Liver (tissue), 9 donors: Measurements from ENCODE around the gene MED4. TPM values are rescaled to one million over a fixed set of nuclear protein-coding genes. Genes with fewer than 3 reads are reported as not detected.

Experiments
- DNase-seq: peaks from one replicate; pipeline ENCODE4 v3.0.0-alpha.2; 2017; ENCODE audit warnings: low spot score
- H3K27ac ChIP-seq, 2 donors: one replicate each; pipeline ENCODE4 v1.7.0; 2013; ENCODE audit warnings: inconsistent platforms in 2 of 2, low read length in 2 of 2, control low read depth in 1 of 2, low read depth in 1 of 2, mild to moderate bottlenecking in 1 of 2
- H3K27me3 ChIP-seq, 4 donors: one replicate each; pipeline versions ENCODE4 v1.6.1 to v1.7.0; 2013; ENCODE audit warnings: low read length in 3 of 4, inconsistent platforms in 1 of 4, mild to moderate bottlenecking in 1 of 4, moderate library complexity in 1 of 4; ENCODE audit not compliant: control insufficient read depth in 4 of 4, insufficient read depth in 4 of 4
- H3K36me3 ChIP-seq, 4 donors: one replicate each; pipeline versions ENCODE4 v1.6.1 to v1.7.0; 2013; ENCODE audit warnings: low read length in 3 of 4, mild to moderate bottlenecking in 3 of 4, low read depth in 1 of 4, moderate library complexity in 1 of 4; ENCODE audit not compliant: control insufficient read depth in 4 of 4, insufficient read depth in 3 of 4
- H3K4me1 ChIP-seq, 4 donors: one replicate each; pipeline versions ENCODE4 v1.6.1 to v1.7.0; 2013; ENCODE audit warnings: low read length in 3 of 4, mild to moderate bottlenecking in 3 of 4, moderate library complexity in 1 of 4; ENCODE audit not compliant: control insufficient read depth in 4 of 4, insufficient read depth in 4 of 4
- H3K4me3 ChIP-seq, 3 donors: one replicate each; pipeline versions ENCODE4 v1.6.1 to v1.7.0; 2013; ENCODE audit warnings: low read length in 3 of 3, control low read depth in 1 of 3, low read depth in 1 of 3, mild to moderate bottlenecking in 1 of 3
- H3K9ac ChIP-seq, 2 donors: one replicate each; pipeline ENCODE4 v1.7.0; 2013; ENCODE audit warnings: low read length in 2 of 2, mild to moderate bottlenecking in 2 of 2, moderate library complexity in 2 of 2, control low read depth in 1 of 2, low read depth in 1 of 2
- H3K9me3 ChIP-seq, 4 donors: one replicate each; pipeline versions ENCODE4 v1.6.1 to v1.7.0; 2013; ENCODE audit warnings: low read length in 3 of 4; ENCODE audit not compliant: control insufficient read depth in 4 of 4
- ATF3 ChIP-seq: IDR thresholded peaks from 2 replicates; pipeline ENCODE4 v1.6.1; 2016; ENCODE audit warnings: antibody characterized with exemption
- EGR1 ChIP-seq, 2 donors: IDR thresholded peaks; 2 replicates each; pipeline ENCODE4 v1.6.1; 2016 to 2018; ENCODE audit warnings: antibody characterized with exemption in 2 of 2, low read depth in 2 of 2
- FOXA1 ChIP-seq: IDR thresholded peaks from 2 replicates; pipeline ENCODE4 v1.6.1; 2016; ENCODE audit warnings: antibody characterized with exemption
- FOXA2 ChIP-seq: IDR thresholded peaks from 2 replicates; pipeline ENCODE4 v1.6.1; 2016; ENCODE audit warnings: antibody characterized with exemption
- GABPA ChIP-seq, 2 donors: IDR thresholded peaks in 1 of 2; conservative IDR thresholded peaks in 1 of 2; 2 replicates each; pipeline ENCODE4 v1.6.1; 2016; ENCODE audit warnings: antibody characterized with exemption in 2 of 2, mild to moderate bottlenecking in 1 of 2, moderate library complexity in 1 of 2
- HNF4G ChIP-seq: IDR thresholded peaks from 2 replicates; pipeline ENCODE4 v1.6.1; 2016; ENCODE audit warnings: antibody characterized with exemption
- JUND ChIP-seq, 2 donors: IDR thresholded peaks; 2 replicates each; pipeline ENCODE4 v1.6.1; 2016; ENCODE audit warnings: antibody characterized with exemption in 2 of 2
- NR2F2 ChIP-seq: IDR thresholded peaks from 2 replicates; pipeline ENCODE4 v1.6.1; 2016; ENCODE audit warnings: antibody characterized with exemption
- RAD21 ChIP-seq, 2 donors: IDR thresholded peaks; 2 replicates each; pipeline ENCODE4 v1.6.1; 2016; ENCODE audit warnings: antibody characterized with exemption in 2 of 2, mild to moderate bottlenecking in 2 of 2
- REST ChIP-seq: IDR thresholded peaks from 2 replicates; pipeline ENCODE4 v1.6.1; 2016; ENCODE audit warnings: antibody characterized with exemption, mild to moderate bottlenecking
- RXRA ChIP-seq, 2 donors: IDR thresholded peaks; 2 replicates each; pipeline ENCODE4 v1.6.1; 2017 to 2018; ENCODE audit warnings: antibody characterized with exemption in 2 of 2, mild to moderate bottlenecking in 1 of 2
- SP1 ChIP-seq: IDR thresholded peaks from 2 replicates; pipeline ENCODE4 v1.6.1; 2018; ENCODE audit warnings: antibody characterized with exemption, mild to moderate bottlenecking
- TAF1 ChIP-seq: conservative IDR thresholded peaks from 2 replicates; pipeline ENCODE4 v1.6.1; 2016; ENCODE audit warnings: antibody characterized with exemption, mild to moderate bottlenecking
- YY1 ChIP-seq: IDR thresholded peaks from 2 replicates; pipeline ENCODE4 v1.6.1; 2016; ENCODE audit warnings: antibody characterized with exemption, mild to moderate bottlenecking
- ZBTB33 ChIP-seq: IDR thresholded peaks from 2 replicates; pipeline ENCODE4 v1.6.1; 2016; ENCODE audit warnings: antibody characterized with exemption
- WGBS: extraction: QIAGEN DNeasy Blood & Tissue Kit; methylation state at CpG from one replicate; pipeline ENCODE4 v1.1.7; 2013; 5-methylcytosine and 5-hydroxymethylcytosine counted together
- polyA plus RNA-seq, 2 donors: library from polyadenylated mRNA; stranded (reverse) in 1 of 2; unstranded in 1 of 2; fragments of 200-250 nt in 1 of 2; fragments of >200 nt in 1 of 2; fragmentation: Nextera tagmentation in 1 of 2; extraction: Ambion mirVana in 1 of 2; gene quantifications; one replicate each; pipeline versions ENCODE4 v1.2.1 to v1.2.3, GENCODE V29; 2013 to 2015
- total RNA-seq, 2 donors: library from RNA; depleted of rRNA; stranded (reverse); fragments of >200 nt; gene quantifications; one replicate each; pipeline ENCODE4 v1.2.3, GENCODE V29; 2014
- TF ChIP-seq, protein P1 (sequence below): IDR thresholded peaks from 2 replicates; pipeline ENCODE4 v1.6.1; 2016; ENCODE audit warnings: antibody characterized with exemption
- TF ChIP-seq, protein P2 (sequence below): fragments of 150-350 bp; IDR thresholded peaks from 2 replicates; pipeline ENCODE4 v1.5.1; 2017; ENCODE audit warnings: improper control_type of control experiment, low read depth, low read length; ENCODE audit not compliant: missing input control
- donor health status: healthy.
- donor health status: healthy.
- donor health status: healthy.
- donor health status: healthy.
- donor health status: healthy.

Gene MED4
- total and polyA plus RNA-seq, 4 donors: 18.2 to 32.4 (median 22.6) TPM

GRCh38 chr13:48142436-48142835 lies 47.5 kb upstream of the MED4 start:
- TF ChIP-seq HNF4G (no peak), YY1 (no peak), RXRA (IDR thresholded peaks at IDR 0.05) (peak in 1 of 2 donors; percentile 16), EGR1 (IDR thresholded peaks at IDR 0.05; ENCODE audit: low read depth in 2 of 2) (no peak), REST (no peak), RAD21 (IDR thresholded peaks at IDR 0.05) (no peak), TAF1 (no peak), ZBTB33 (no peak), ATF3 (no peak), NR2F2 (peak; percentile 84), FOXA1 (no peak), FOXA2 (no peak)
- TF ChIP-seq, protein P1, sequence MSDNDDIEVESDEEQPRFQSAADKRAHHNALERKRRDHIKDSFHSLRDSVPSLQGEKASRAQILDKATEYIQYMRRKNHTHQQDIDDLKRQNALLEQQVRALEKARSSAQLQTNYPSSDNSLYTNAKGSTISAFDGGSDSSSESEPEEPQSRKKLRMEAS: no peak
- Histone ChIP-seq H3K27me3 (no peaks in the 10 kb centered on the region), H3K36me3 (no peaks in the 10 kb centered on the region), H3K4me1 (no peaks in the 10 kb centered on the region), H3K9me3 (no peaks in the 10 kb centered on the region), H3K4me3 (no peak overlapping the region), H3K27ac (no peak overlapping the region), H3K9ac (no peak overlapping the region)
- DNase-seq: no peak
- WGBS: 87% methylated on average over 3 of the region's 3 CpGs

GRCh38 chr13:48138270-48138669 lies 43.4 kb upstream of the MED4 start:
- no peak overlapping the region for H3K9ac ChIP-seq
- WGBS: 92% methylated on average over 4 of the region's 4 CpGs

More at GRCh38 chr13:48138270-48138669, 43.4 kb upstream of the MED4 start:
- H3K27me3 ChIP-seq: no peaks in the 10 kb centered on the region
- no peak overlapping the region for H3K4me3 ChIP-seq
- no peaks in the 10 kb centered on the region for H3K36me3 ChIP-seq
- no peak for DNase-seq
- no peak overlapping the region for H3K27ac ChIP-seq
- H3K4me1 ChIP-seq: no peaks in the 10 kb centered on the region
- H3K9me3 ChIP-seq: no peaks in the 10 kb centered on the region
- TF ChIP-seq, protein P2, sequence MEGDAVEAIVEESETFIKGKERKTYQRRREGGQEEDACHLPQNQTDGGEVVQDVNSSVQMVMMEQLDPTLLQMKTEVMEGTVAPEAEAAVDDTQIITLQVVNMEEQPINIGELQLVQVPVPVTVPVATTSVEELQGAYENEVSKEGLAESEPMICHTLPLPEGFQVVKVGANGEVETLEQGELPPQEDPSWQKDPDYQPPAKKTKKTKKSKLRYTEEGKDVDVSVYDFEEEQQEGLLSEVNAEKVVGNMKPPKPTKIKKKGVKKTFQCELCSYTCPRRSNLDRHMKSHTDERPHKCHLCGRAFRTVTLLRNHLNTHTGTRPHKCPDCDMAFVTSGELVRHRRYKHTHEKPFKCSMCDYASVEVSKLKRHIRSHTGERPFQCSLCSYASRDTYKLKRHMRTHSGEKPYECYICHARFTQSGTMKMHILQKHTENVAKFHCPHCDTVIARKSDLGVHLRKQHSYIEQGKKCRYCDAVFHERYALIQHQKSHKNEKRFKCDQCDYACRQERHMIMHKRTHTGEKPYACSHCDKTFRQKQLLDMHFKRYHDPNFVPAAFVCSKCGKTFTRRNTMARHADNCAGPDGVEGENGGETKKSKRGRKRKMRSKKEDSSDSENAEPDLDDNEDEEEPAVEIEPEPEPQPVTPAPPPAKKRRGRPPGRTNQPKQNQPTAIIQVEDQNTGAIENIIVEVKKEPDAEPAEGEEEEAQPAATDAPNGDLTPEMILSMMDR: no peak
- TF ChIP-seq YY1 (no peak), RXRA (IDR thresholded peaks at IDR 0.05) (no peak), ATF3 (no peak), TAF1 (no peak), NR2F2 (no peak), FOXA2 (no peak), REST (no peak), SP1 (no peak), GABPA (IDR thresholded peaks at IDR 0.05 in 1 of 2, conservative IDR thresholded peaks at IDR 0.05 in 1 of 2) (no peak), JUND (IDR thresholded peaks at IDR 0.05) (no peak), ZBTB33 (no peak), RAD21 (IDR thresholded peaks at IDR 0.05) (no peak), EGR1 (IDR thresholded peaks at IDR 0.05; ENCODE audit: low read depth in 2 of 2) (no peak), HNF4G (no peak)
